Upper lobe of left lung (tissue), 6 donors: Measurements from ENCODE around the gene MRPS18A. TPM values are rescaled to one million over a fixed set of nuclear protein-coding genes. Genes with fewer than 3 reads are reported as not detected.
"Not testable (repeated sequence)": the region's sequence is repeated elsewhere in the genome, so short reads cannot be mapped to it uniquely, and the experiment has no call there.

ENCODE experiments used
- ATAC-seq, 2 donors: fragments of 200-7000 bp; cut with Tn5 transposase; one replicate each; pipeline ENCODE4 v1.9.1; 2022; ENCODE audit warnings: mild to moderate bottlenecking in 2 of 2, moderate library complexity in 2 of 2; ENCODE audit not compliant: low FRiP score in 2 of 2
- DNase-seq, 2 donors: peaks; one replicate each; pipeline ENCODE4 v3.0.0-alpha.2; 2019 to 2020
- H3K27ac ChIP-seq, 4 donors: fragments of 200-600 bp; sonication (generic); one replicate each; pipeline ENCODE4 v1.5.1; 2016 to 2019
- H3K27me3 ChIP-seq, 4 donors: fragments of 200-600 bp; sonication (generic); one replicate each; pipeline ENCODE4 v1.5.1; 2017 to 2019
- H3K36me3 ChIP-seq, 4 donors: fragments of 200-600 bp; sonication (generic); one replicate each; pipeline ENCODE4 v1.5.1; 2016 to 2019
- H3K4me1 ChIP-seq, 4 donors: fragments of 200-600 bp; sonication (generic); one replicate each; pipeline ENCODE4 v1.5.1; 2018 to 2019
- H3K4me3 ChIP-seq, 4 donors: fragments of 200-600 bp; sonication (generic); one replicate each; pipeline ENCODE4 v1.5.1; 2017 to 2019; ENCODE audit warnings: mild to moderate bottlenecking in 2 of 4, moderate library complexity in 1 of 4
- H3K9me3 ChIP-seq, 4 donors: fragments of 200-600 bp; sonication (generic); one replicate each; pipeline ENCODE4 v1.5.1; 2018 to 2019
- EP300 ChIP-seq, 4 donors: sonication (generic); formaldehyde crosslinking; IDR thresholded peaks; one replicate each; pipeline ENCODE4 v1.5.1; 2017; ENCODE audit warnings: antibody characterized with exemption in 4 of 4, control low read depth in 2 of 4
- POLR2A ChIP-seq, 4 donors: fragments of 450-650 bp; IDR thresholded peaks; one replicate each; pipeline ENCODE4 v1.5.1; 2016 to 2017; ENCODE audit warnings: antibody characterized with exemption in 4 of 4, mild to moderate bottlenecking in 2 of 4
- POLR2AphosphoS5 ChIP-seq, 2 donors: sonication (generic); formaldehyde crosslinking; IDR thresholded peaks; one replicate each; pipeline ENCODE4 v1.5.1; 2017; ENCODE audit warnings: antibody characterized with exemption in 2 of 2
- WGBS, 2 donors: methylation state at CpG; one replicate each; pipeline ENCODE4 v1.1.5; 2017 to 2018; 5-methylcytosine and 5-hydroxymethylcytosine counted together
- total RNA-seq, 6 donors: library from RNA; depleted of rRNA in 4 of 6; stranded (reverse); fragments of >200 nt in 4 of 6; gene quantifications; one replicate each; pipeline versions ENCODE4 v1.1.0 to v1.2.1, GENCODE V29; 2016 to 2021
- TF ChIP-seq, protein P1 (sequence below), 6 experiments: fragments of 450-650 bp in 4 of 6; fragments of 200-600 bp in 2 of 6; sonication (generic) in 2 of 6; IDR thresholded peaks; one replicate each; pipeline ENCODE4 v1.5.1; 2016 to 2019; ENCODE audit warnings: antibody characterized with exemption in 6 of 6
- donor health status: DM: no; HTN: no; CAD: no; lungs with moderate emphysema.
- donor health status: DM: no; HTN: yes; CAD: no; lungs with severe emphysema.

The MRPS18A gene
- total RNA-seq, 6 donors from 2014 or later: 21.0 to 45.6 (median 33.4) TPM

DNA sequence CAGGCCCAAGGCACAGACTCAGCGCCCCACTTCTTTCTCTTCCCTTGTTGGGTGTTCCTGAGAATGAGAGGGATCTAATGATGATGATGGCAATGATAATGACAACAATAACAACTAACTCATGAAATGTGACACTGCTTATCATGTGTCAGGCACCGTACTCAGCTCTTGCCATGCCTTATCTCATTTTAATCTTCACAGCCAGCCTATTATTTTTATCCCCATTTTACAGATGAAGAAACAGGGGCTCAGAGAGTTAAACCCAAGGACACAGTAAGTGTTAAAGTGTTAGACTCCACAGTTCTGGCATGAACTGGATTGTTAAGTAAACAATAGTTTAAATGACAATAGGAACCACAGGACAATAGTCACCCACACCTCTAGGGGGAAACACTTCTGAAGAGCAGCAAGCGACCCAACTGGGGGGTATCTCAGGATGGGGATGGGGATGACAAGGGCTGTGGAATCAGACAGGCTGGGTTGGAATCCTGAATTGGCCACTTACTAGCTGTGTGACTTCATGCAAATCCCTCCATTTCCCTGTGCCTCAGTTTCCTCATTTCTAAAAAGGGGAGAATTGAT lies 30.3 kb downstream of the MRPS18A start:
- no peak for DNase-seq
- Histone ChIP-seq H3K36me3 (no peaks in the 10 kb centered on the region), H3K27ac (no peak overlapping the region), H3K27me3 (no peaks in the 10 kb centered on the region), H3K4me3 (no peak overlapping the region), H3K4me1 (no peaks in the 10 kb centered on the region), H3K9me3 (no peaks in the 10 kb centered on the region)
- 85 to 92% methylated on average over 3 of the region's 3 CpGs for WGBS, 2 donors
- ATAC-seq: no peak
- no peak for TF ChIP-seq POLR2A (IDR thresholded peaks at IDR 0.05)
- TF ChIP-seq EP300 (IDR thresholded peaks at IDR 0.05): no peak
- TF ChIP-seq, protein P1, sequence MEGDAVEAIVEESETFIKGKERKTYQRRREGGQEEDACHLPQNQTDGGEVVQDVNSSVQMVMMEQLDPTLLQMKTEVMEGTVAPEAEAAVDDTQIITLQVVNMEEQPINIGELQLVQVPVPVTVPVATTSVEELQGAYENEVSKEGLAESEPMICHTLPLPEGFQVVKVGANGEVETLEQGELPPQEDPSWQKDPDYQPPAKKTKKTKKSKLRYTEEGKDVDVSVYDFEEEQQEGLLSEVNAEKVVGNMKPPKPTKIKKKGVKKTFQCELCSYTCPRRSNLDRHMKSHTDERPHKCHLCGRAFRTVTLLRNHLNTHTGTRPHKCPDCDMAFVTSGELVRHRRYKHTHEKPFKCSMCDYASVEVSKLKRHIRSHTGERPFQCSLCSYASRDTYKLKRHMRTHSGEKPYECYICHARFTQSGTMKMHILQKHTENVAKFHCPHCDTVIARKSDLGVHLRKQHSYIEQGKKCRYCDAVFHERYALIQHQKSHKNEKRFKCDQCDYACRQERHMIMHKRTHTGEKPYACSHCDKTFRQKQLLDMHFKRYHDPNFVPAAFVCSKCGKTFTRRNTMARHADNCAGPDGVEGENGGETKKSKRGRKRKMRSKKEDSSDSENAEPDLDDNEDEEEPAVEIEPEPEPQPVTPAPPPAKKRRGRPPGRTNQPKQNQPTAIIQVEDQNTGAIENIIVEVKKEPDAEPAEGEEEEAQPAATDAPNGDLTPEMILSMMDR (IDR thresholded peaks at IDR 0.05): no peak
- TF ChIP-seq POLR2AphosphoS5 (IDR thresholded peaks at IDR 0.05): no peak

DNA sequence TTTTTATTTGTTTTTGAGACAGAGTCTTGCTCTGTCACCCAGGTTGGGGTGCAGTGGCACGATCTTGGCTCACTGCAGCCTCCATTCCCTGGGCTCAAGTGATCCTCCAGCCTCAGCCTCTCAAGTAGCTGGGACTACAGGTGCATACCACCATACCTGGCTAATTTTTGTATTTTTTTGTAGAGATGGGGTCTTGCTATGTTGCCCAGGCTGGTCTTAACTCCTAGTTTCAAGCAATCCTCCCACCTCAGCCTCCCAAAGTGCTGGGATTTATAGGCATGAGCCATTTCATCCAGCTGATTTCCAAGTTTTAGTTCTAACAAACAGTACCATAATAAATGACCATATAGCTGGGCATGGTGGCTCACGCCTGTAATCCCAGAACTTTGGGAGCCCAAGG lies 34.8 kb downstream of the MRPS18A start:
- H3K27me3 ChIP-seq, H3K4me1 ChIP-seq, H3K9me3 ChIP-seq, DNase-seq, H3K4me3 ChIP-seq, H3K27ac ChIP-seq, H3K36me3 ChIP-seq, ATAC-seq: not testable (repeated sequence)
- 92 to 95% methylated on average over 2 of the region's 2 CpGs for WGBS, 2 donors

DNA sequence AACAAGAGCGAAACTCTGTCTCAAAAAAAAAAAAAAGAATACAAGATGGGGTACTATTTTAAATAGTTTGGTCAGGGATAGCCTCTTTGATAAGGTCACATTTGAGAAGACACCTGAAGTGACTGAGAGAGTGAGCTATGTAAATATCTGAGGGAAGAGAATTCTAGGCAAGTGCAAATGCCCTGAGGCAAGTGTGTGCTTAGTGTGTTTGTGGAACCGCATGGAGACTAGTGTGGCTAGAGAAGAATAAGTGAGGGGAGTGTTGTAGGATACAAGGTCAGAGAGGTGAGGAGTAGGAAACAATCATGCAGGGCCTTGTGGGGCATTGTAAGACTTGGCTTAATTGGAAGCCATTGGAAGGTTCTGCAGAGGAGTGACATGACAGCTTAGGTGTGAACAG lies 39.3 kb downstream of the MRPS18A start:
- 84 to 88% methylated on average over 2 of the region's 2 CpGs for WGBS, 2 donors
- TF ChIP-seq, protein P1 (IDR thresholded peaks at IDR 0.05): no peak
- no peak for TF ChIP-seq POLR2A (IDR thresholded peaks at IDR 0.05)
- TF ChIP-seq EP300 (IDR thresholded peaks at IDR 0.05): no peak
- no peak for TF ChIP-seq POLR2AphosphoS5 (IDR thresholded peaks at IDR 0.05)
- Histone ChIP-seq H3K9me3 (no peaks in the 10 kb centered on the region), H3K27me3 (no peaks in the 10 kb centered on the region), H3K4me1 (peaks cover 0 to 15% (median 11%) of the 10 kb centered on the region in 4 donors), H3K4me3 (no peak overlapping the region), H3K36me3 (no peaks in the 10 kb centered on the region), H3K27ac (no peak overlapping the region)
- DNase-seq (no peak), ATAC-seq (no peak)

DNA sequence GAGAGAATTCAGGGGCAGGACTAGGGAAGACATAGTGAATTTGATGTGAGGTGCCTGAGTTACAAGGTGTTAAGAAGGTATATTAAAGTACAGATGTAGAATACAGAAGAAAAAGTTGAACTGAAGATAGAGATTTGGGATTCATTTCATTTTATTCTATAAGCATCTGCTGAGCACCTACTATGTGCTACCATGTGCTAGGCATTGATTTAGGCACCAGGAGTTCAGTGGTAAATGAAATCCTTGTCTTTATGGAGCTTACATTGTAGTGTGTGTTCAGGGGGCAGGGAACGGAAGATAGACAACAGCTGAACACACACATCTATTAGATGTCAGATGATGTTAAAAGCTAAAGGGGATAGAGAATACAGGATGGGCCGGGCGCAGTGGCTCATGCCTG lies 40.0 kb downstream of the MRPS18A start:
- no peaks in the 10 kb centered on the region for H3K27me3 ChIP-seq
- H3K36me3 ChIP-seq: peaks cover 0 to 1% (median 0%) of the 10 kb centered on the region in 4 donors
- DNase-seq (no peak), ATAC-seq (no peak)
- H3K9me3 ChIP-seq: no peaks in the 10 kb centered on the region
- whole genome bisulfite sequencing, 2 donors: 91 to 97% methylated on average over 3 of the region's 3 CpGs
- TF ChIP-seq, protein P1 (IDR thresholded peaks at IDR 0.05): no peak
- TF ChIP-seq POLR2A (IDR thresholded peaks at IDR 0.05): no peak
- no peak for TF ChIP-seq POLR2AphosphoS5 (IDR thresholded peaks at IDR 0.05)
- TF ChIP-seq EP300 (IDR thresholded peaks at IDR 0.05): no peak
- H3K4me1 ChIP-seq: peaks cover 0 to 15% (median 11%) of the 10 kb centered on the region in 4 donors
- no peak overlapping the region for H3K27ac ChIP-seq
- no peak overlapping the region for H3K4me3 ChIP-seq

DNA sequence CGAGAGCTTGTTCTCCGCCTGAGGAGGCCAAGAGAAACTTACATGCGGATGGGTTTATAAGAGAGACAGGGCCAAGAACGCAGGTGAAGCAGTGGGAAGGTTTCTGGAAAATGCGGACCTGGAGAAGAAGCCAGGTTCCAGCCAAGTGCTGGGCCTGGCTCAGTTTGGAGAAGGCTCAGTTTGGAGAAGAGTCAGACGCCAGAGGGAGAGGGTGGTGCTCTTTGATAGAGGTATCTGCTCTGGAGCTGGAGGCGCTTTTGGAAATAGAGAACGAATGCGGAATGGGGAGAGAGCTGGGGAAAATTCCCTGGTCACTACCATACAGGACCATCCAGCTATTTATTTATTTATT lies 42.0 kb downstream of the MRPS18A start:
- no peak for TF ChIP-seq POLR2AphosphoS5 (IDR thresholded peaks at IDR 0.05)
- no peak for TF ChIP-seq EP300 (IDR thresholded peaks at IDR 0.05)
- TF ChIP-seq, protein P1 (IDR thresholded peaks at IDR 0.05): no peak
- no peak for TF ChIP-seq POLR2A (IDR thresholded peaks at IDR 0.05)
- peak in 1 of 2 donors; percentile 3 for ATAC-seq
- Histone ChIP-seq H3K27me3 (no peaks in the 10 kb centered on the region), H3K27ac (peak overlapping the region in 2 of 4 donors; percentile 67 to 72), H3K4me1 (peaks cover 0 to 15% (median 11%) of the 10 kb centered on the region in 4 donors), H3K4me3 (peak overlapping the region; percentile 15 to 62 (median 49)), H3K36me3 (peaks cover 0 to 22% (median 13%) of the 10 kb centered on the region in 4 donors), H3K9me3 (no peaks in the 10 kb centered on the region)
- no peak for DNase-seq
- 12 to 16% methylated on average over 9 of the region's 9 CpGs for WGBS, 2 donors
